Measurements from ENCODE around the gene THOC6.

THOC6 gene

DNA sequence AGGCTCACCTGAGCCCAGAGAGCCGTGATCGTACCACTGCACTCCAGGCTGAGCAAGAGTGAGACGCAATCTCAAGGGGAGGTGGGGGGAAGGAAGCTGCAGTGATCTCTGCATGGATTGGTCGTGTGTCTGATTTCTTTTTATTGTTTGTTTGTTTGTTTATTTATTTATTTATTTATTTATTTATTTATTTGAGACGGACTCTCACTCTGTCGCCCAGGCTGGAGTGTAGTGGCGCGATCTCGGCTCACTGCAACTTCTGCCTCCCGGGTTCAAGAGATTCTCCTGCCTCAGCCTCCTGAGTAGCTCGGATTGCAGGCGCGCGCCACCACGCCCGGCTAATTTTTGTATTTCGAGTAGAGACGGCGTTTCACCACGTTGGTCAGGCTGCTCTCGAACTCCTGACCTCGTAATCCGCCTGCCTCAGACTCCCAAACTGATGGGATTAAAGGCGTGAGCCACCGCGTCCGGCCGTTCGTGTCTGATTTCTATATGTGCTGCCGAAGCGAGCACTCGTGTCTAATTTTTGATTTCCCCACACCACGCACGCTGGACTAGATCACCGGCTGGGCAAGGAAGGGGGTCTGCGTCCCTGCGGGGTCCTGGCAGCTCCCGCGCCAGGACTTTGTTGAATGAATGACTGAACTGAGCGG, 4.1 kb upstream of the THOC6 start (continued):
- TF ChIP-seq ZNF621 (tag by site-specific recombination; IDR thresholded peaks at IDR 0.05) = no peak
- TF ChIP-seq ZFHX2 (tag by site-specific recombination; conservative IDR thresholded peaks at IDR 0.05) = no peak
- no peak; the same call in 1 of the 2 replicates for TF ChIP-seq ZNF214 (tag by site-specific recombination; IDR thresholded peaks at IDR 0.05; ENCODE audit: borderline replicate concordance)
- TF ChIP-seq, protein P1, sequence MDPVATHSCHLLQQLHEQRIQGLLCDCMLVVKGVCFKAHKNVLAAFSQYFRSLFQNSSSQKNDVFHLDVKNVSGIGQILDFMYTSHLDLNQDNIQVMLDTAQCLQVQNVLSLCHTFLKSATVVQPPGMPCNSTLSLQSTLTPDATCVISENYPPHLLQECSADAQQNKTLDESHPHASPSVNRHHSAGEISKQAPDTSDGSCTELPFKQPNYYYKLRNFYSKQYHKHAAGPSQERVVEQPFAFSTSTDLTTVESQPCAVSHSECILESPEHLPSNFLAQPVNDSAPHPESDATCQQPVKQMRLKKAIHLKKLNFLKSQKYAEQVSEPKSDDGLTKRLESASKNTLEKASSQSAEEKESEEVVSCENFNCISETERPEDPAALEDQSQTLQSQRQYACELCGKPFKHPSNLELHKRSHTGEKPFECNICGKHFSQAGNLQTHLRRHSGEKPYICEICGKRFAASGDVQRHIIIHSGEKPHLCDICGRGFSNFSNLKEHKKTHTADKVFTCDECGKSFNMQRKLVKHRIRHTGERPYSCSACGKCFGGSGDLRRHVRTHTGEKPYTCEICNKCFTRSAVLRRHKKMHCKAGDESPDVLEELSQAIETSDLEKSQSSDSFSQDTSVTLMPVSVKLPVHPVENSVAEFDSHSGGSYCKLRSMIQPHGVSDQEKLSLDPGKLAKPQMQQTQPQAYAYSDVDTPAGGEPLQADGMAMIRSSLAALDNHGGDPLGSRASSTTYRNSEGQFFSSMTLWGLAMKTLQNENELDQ (tag by site-specific recombination; IDR thresholded peaks at IDR 0.05; ENCODE audit: low read depth) = no peak
- TF ChIP-seq KLF9 (tag by site-specific recombination; IDR thresholded peaks at IDR 0.05; ENCODE audit: low read depth) = no peak
- TF ChIP-seq ZNF223 (tag by site-specific recombination; IDR thresholded peaks at IDR 0.05) = no peak
- peak; percentile 79; the same call in 1 of the 2 replicates for TF ChIP-seq ZNF404 (tag by site-specific recombination; IDR thresholded peaks at IDR 0.05)
- TF ChIP-seq ZNF19 (tag by site-specific recombination; IDR thresholded peaks at IDR 0.05; ENCODE audit: low read depth) = 0 out of 2 replicates have a peak, but pooled peaks have one; percentile 42
- TF ChIP-seq ZNF140 (tag by site-specific recombination; IDR thresholded peaks at IDR 0.05) = peak; percentile 92
- TF ChIP-seq, protein P2, sequence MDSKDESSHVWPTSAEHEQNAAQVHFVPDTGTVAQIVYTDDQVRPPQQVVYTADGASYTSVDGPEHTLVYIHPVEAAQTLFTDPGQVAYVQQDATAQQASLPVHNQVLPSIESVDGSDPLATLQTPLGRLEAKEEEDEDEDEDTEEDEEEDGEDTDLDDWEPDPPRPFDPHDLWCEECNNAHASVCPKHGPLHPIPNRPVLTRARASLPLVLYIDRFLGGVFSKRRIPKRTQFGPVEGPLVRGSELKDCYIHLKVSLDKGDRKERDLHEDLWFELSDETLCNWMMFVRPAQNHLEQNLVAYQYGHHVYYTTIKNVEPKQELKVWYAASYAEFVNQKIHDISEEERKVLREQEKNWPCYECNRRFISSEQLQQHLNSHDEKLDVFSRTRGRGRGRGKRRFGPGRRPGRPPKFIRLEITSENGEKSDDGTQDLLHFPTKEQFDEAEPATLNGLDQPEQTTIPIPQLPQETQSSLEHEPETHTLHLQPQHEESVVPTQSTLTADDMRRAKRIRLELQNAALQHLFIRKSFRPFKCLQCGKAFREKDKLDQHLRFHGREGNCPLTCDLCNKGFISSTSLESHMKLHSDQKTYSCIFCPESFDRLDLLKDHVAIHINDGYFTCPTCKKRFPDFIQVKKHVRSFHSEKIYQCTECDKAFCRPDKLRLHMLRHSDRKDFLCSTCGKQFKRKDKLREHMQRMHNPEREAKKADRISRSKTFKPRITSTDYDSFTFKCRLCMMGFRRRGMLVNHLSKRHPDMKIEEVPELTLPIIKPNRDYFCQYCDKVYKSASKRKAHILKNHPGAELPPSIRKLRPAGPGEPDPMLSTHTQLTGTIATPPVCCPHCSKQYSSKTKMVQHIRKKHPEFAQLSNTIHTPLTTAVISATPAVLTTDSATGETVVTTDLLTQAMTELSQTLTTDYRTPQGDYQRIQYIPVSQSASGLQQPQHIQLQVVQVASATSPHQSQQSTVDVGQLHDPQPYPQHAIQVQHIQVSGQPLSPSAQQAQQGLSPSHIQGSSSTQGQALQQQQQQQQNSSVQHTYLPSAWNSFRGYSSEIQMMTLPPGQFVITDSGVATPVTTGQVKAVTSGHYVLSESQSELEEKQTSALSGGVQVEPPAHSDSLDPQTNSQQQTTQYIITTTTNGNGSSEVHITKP (tag by site-specific recombination; IDR thresholded peaks at IDR 0.05) = no peak; the same call in 1 of the 2 replicates
- TF ChIP-seq ZNF792 (tag by site-specific recombination; IDR thresholded peaks at IDR 0.05) = no peak
- peak; percentile 6; the same call in 1 of the 2 replicates for TF ChIP-seq ZNF121 (tag by site-specific recombination; IDR thresholded peaks at IDR 0.05)
- TF ChIP-seq GFI1B (tag by site-specific recombination; IDR thresholded peaks at IDR 0.05) = peak; percentile 47; the same call in 1 of the 2 replicates
- TF ChIP-seq ZFP37 (tag by site-specific recombination; IDR thresholded peaks at IDR 0.05) = no peak
- TF ChIP-seq, protein P3, sequence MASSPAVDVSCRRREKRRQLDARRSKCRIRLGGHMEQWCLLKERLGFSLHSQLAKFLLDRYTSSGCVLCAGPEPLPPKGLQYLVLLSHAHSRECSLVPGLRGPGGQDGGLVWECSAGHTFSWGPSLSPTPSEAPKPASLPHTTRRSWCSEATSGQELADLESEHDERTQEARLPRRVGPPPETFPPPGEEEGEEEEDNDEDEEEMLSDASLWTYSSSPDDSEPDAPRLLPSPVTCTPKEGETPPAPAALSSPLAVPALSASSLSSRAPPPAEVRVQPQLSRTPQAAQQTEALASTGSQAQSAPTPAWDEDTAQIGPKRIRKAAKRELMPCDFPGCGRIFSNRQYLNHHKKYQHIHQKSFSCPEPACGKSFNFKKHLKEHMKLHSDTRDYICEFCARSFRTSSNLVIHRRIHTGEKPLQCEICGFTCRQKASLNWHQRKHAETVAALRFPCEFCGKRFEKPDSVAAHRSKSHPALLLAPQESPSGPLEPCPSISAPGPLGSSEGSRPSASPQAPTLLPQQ (tag by site-specific recombination; IDR thresholded peaks at IDR 0.05) = no peak
- peak; percentile 68 for TF ChIP-seq ZBTB8A (tag by site-specific recombination; IDR thresholded peaks at IDR 0.05)
- TF ChIP-seq, protein P4, sequence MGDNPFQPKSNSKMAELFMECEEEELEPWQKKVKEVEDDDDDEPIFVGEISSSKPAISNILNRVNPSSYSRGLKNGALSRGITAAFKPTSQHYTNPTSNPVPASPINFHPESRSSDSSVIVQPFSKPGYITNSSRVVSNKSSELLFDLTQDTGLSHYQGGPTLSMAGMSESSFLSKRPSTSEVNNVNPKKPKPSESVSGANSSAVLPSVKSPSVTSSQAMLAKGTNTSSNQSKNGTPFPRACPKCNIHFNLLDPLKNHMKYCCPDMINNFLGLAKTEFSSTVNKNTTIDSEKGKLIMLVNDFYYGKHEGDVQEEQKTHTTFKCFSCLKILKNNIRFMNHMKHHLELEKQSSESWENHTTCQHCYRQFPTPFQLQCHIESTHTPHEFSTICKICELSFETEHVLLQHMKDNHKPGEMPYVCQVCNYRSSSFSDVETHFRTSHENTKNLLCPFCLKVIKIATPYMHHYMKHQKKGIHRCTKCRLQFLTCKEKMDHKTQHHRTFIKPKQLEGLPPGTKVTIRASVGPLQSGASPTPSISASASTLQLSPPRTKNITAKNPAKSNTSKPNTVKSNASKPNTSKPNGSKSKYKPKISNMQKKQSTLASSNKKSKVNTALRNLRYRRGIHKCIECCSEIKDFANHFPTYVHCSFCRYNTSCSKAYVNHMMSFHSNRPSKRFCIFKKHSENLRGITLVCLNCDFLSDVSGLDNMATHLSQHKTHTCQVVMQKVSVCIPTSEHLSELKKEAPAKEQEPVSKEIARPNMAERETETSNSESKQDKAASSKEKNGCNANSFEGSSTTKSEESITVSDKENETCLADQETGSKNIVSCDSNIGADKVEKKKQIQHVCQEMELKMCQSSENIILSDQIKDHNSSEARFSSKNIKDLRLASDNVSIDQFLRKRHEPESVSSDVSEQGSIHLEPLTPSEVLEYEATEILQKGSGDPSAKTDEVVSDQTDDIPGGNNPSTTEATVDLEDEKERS (tag by site-specific recombination; IDR thresholded peaks at IDR 0.05) = no peak
- TF ChIP-seq KLF16 (tag by site-specific recombination; IDR thresholded peaks at IDR 0.05) = no peak
- no peak for TF ChIP-seq KLF8 (tag by site-specific recombination; IDR thresholded peaks at IDR 0.05)
- TF ChIP-seq, protein P5, sequence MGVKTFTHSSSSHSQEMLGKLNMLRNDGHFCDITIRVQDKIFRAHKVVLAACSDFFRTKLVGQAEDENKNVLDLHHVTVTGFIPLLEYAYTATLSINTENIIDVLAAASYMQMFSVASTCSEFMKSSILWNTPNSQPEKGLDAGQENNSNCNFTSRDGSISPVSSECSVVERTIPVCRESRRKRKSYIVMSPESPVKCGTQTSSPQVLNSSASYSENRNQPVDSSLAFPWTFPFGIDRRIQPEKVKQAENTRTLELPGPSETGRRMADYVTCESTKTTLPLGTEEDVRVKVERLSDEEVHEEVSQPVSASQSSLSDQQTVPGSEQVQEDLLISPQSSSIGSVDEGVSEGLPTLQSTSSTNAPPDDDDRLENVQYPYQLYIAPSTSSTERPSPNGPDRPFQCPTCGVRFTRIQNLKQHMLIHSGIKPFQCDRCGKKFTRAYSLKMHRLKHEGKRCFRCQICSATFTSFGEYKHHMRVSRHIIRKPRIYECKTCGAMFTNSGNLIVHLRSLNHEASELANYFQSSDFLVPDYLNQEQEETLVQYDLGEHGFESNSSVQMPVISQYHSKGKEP (tag by site-specific recombination; IDR thresholded peaks at IDR 0.05) = no peak
- TF ChIP-seq ZNF521 (tag by site-specific recombination; IDR thresholded peaks at IDR 0.05) = no peak
- peak; percentile 78 for TF ChIP-seq ZNF623 (tag by site-specific recombination; IDR thresholded peaks at IDR 0.05)
- no peak for TF ChIP-seq ZSCAN23 (tag by site-specific recombination; IDR thresholded peaks at IDR 0.05)
- no peak for TF ChIP-seq ZNF114 (tag by site-specific recombination; IDR thresholded peaks at IDR 0.05)
- TF ChIP-seq OSR2 (tag by site-specific recombination; IDR thresholded peaks at IDR 0.05) = no peak

Measured in HEK293 (cell line).